Esophagus muscularis mucosa (tissue), 4 donors: ENCODE results near the gene MYO1F. TPM values are rescaled to one million over a fixed set of nuclear protein-coding genes. Genes with fewer than 3 reads are reported as not detected.
A peak's percentile ranks its signal among the peaks of the same experiment; 100 is the strongest.

Experiments used
- DNase-seq: peaks from one replicate; pipeline ENCODE4 v3.0.0-alpha.2; 2017; ENCODE audit errors: extremely low spot score
- H3K27ac ChIP-seq, 4 donors: fragments of 200-600 bp; sonication (generic); replicated peaks in 1 of 4; 1 replicate in 3 of 4; 2 replicates in 1 of 4; pipeline ENCODE4 v1.5.1; 2016 to 2019; ENCODE audit warnings: mild to moderate bottlenecking in 1 of 4
- H3K27me3 ChIP-seq, 4 donors: fragments of 200-600 bp; sonication (generic); one replicate each; pipeline versions ENCODE4 v1.5.1 to v1.6.0; 2016 to 2019
- H3K36me3 ChIP-seq, 4 donors: fragments of 200-600 bp; sonication (generic); one replicate each; pipeline ENCODE4 v1.5.1; 2016 to 2019
- H3K4me1 ChIP-seq, 4 donors: fragments of 200-600 bp; sonication (generic); one replicate each; pipeline ENCODE4 v1.5.1; 2016 to 2019
- H3K4me3 ChIP-seq, 4 donors: fragments of 200-600 bp; sonication (generic); 1 replicate in 2 of 4; 2 replicates in 2 of 4; pipeline ENCODE4 v1.5.1; 2016 to 2019; ENCODE audit warnings: mild to moderate bottlenecking in 4 of 4, moderate library complexity in 1 of 4
- H3K9me3 ChIP-seq, 4 donors: fragments of 200-600 bp; sonication (generic); 1 replicate in 3 of 4; 2 replicates in 1 of 4; pipeline ENCODE4 v1.5.1; 2016 to 2019
- EP300 ChIP-seq: sonication (generic); formaldehyde crosslinking; IDR thresholded peaks from one replicate; pipeline ENCODE4 v1.6.1; 2017; ENCODE audit warnings: antibody characterized with exemption
- POLR2A ChIP-seq: fragments of 450-650 bp; IDR thresholded peaks from one replicate; pipeline ENCODE4 v1.6.1; 2017; ENCODE audit warnings: antibody characterized with exemption, moderate library complexity, mild to moderate bottlenecking, low read depth
- POLR2AphosphoS5 ChIP-seq, 2 donors: sonication (generic); formaldehyde crosslinking; IDR thresholded peaks; one replicate each; pipeline ENCODE4 v1.6.1; 2017; ENCODE audit warnings: antibody characterized with exemption in 2 of 2
- WGBS: methylation state at CpG from one replicate; pipeline ENCODE4 v1.1.5; 2018; 5-methylcytosine and 5-hydroxymethylcytosine counted together
- intact Hi-C: fragments of 100-400 bp; cut with DNase I; formaldehyde crosslinking; loops from one replicate; pipeline ENCODE4 v1.15.1; 2023
- total RNA-seq, 4 donors: library from RNA; depleted of rRNA; stranded (reverse); fragments of >200 nt; gene quantifications; one replicate each; pipeline versions ENCODE4 v1.1.0 to v1.2.1, GENCODE V29; 2016
- TF ChIP-seq, protein P1 (sequence below), 3 experiments: fragments of 200-600 bp in 2 of 3; fragments of 450-650 bp in 1 of 3; sonication (generic) in 2 of 3; IDR thresholded peaks; one replicate each; pipeline ENCODE4 v1.5.1; 2017 to 2019; ENCODE audit warnings: antibody characterized with exemption in 3 of 3, mild to moderate bottlenecking in 2 of 3, moderate library complexity in 1 of 3

Gene MYO1F
- total RNA-seq, 4 donors from 2014 or later = 7.2 to 21.2 (median 13.3) TPM

DNA sequence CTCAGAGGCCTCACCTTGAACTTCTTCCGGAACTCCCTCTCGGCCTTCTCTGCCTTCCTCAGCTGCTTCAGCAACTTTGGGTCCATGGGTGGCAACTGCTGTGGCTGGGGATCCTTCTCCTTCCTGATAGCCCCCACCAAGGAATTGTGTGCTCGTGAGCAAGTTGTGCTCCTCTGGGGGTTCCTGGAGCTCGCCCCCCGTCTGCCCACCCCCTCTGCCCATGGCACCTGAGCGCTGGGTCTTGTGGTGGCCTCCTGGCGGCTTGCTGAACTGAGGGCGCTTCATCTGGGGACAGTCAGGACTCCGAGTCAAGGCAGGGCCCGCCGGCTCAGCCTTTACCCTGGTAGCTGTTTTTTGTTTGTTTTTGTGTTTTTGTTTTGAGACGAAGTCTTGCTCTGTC lies 86.4 kb downstream of the MYO1F start:
- Histone ChIP-seq H3K4me1 (no peaks in the 10 kb centered on the region), H3K4me3 (no peak overlapping the region), H3K27ac (no peak overlapping the region), H3K27me3 (no peaks in the 10 kb centered on the region), H3K9me3 (no peaks in the 10 kb centered on the region), H3K36me3 (peaks cover 40 to 59% (median 50%) of the 10 kb centered on the region in 4 donors)
- intact Hi-C loops = no loop called here
- WGBS = 86% methylated on average over 12 of the region's 12 CpGs
- no peak for DNase-seq
- TF ChIP-seq, protein P1, sequence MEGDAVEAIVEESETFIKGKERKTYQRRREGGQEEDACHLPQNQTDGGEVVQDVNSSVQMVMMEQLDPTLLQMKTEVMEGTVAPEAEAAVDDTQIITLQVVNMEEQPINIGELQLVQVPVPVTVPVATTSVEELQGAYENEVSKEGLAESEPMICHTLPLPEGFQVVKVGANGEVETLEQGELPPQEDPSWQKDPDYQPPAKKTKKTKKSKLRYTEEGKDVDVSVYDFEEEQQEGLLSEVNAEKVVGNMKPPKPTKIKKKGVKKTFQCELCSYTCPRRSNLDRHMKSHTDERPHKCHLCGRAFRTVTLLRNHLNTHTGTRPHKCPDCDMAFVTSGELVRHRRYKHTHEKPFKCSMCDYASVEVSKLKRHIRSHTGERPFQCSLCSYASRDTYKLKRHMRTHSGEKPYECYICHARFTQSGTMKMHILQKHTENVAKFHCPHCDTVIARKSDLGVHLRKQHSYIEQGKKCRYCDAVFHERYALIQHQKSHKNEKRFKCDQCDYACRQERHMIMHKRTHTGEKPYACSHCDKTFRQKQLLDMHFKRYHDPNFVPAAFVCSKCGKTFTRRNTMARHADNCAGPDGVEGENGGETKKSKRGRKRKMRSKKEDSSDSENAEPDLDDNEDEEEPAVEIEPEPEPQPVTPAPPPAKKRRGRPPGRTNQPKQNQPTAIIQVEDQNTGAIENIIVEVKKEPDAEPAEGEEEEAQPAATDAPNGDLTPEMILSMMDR (IDR thresholded peaks at IDR 0.05) = no peak
- TF ChIP-seq EP300 = no peak
- TF ChIP-seq POLR2AphosphoS5 (IDR thresholded peaks at IDR 0.05) = no peak
- TF ChIP-seq POLR2A = no peak

DNA sequence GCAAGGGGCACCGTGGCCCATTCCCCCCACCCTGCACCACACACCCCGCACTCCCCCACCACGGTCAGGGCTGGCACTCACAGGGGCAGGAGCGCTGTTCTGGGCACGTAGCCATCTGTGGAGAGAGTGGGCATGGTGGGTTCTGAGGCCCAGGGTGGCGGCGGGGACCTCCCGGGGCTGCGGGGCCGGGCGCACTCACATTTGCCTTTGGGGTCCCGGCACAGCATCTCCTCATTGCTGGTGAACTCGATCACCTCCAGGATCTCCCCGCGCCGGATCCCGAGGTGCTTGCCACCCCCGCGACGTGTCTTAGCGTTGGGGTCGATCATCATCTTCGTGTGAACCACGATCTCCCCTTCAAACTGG lies 86.9 kb downstream of the MYO1F start:
- Histone ChIP-seq H3K9me3 (no peaks in the 10 kb centered on the region), H3K4me1 (no peaks in the 10 kb centered on the region), H3K27me3 (no peaks in the 10 kb centered on the region), H3K27ac (no peak overlapping the region), H3K36me3 (peaks cover 45 to 64% (median 55%) of the 10 kb centered on the region in 4 donors), H3K4me3 (no peak overlapping the region)
- WGBS = 88% methylated on average over 21 of the region's 24 CpGs
- no peak for DNase-seq
- intact Hi-C loops = no loop called here
- no peak for TF ChIP-seq EP300
- no peak for TF ChIP-seq POLR2AphosphoS5 (IDR thresholded peaks at IDR 0.05)
- TF ChIP-seq, protein P1 (IDR thresholded peaks at IDR 0.05) = no peak
- TF ChIP-seq POLR2A = no peak

DNA sequence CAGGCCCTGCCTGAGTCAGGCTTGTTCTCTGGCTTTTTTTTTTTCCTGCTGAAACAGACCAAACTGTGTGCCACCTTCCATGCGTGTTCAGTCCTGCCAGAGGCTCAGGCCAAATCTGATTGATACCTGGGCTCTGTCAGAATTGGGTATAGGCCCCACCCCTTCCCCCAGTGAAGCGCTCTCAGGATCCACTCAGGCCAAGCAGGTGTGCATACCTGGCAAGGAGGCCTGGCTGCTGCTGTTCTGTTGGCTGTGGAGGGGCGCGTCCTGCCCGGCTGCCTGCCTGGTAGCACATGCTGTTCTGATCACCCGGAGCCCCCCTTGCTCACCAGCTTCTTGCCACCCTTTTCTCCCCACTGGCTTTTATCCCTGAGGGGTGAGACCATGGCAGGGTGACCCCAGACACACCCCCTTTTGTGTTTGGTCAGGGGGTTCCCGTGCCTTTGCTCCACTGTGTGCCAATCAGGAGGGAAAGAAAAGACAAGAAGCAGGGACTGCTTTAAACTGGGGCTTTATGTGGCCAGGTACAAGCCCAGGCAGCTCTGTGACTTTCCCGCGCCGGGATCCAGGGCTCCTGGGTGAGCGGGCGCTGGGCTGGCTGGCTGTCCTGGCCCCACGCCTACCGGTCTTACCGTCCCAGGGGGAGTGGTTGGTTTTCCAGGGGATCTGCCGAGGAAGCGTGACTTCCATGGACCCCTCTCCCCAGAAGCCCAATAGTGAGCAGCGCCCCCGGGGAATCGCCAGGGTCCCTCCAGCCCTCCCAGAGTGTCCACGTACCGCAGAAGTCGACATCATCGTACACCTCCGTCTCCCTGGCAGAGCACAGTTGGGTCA lies 87.5 kb downstream of the MYO1F start:
- intact Hi-C loops = no loop called here
- H3K4me3 ChIP-seq = no peak overlapping the region
- H3K27ac ChIP-seq = no peak overlapping the region
- WGBS = 74% methylated on average over 7 of the region's 25 CpGs
- H3K4me1 ChIP-seq = peaks cover under 1 to 6% (median 2%) of the 10 kb centered on the region in 4 donors
- H3K36me3 ChIP-seq = peaks cover 48 to 70% (median 61%) of the 10 kb centered on the region in 4 donors
- no peaks in the 10 kb centered on the region for H3K9me3 ChIP-seq
- no peak for DNase-seq
- H3K27me3 ChIP-seq = no peaks in the 10 kb centered on the region
- TF ChIP-seq POLR2AphosphoS5 (IDR thresholded peaks at IDR 0.05) (no peak), EP300 (no peak), POLR2A (no peak)
- TF ChIP-seq, protein P1 (IDR thresholded peaks at IDR 0.05) = no peak

DNA sequence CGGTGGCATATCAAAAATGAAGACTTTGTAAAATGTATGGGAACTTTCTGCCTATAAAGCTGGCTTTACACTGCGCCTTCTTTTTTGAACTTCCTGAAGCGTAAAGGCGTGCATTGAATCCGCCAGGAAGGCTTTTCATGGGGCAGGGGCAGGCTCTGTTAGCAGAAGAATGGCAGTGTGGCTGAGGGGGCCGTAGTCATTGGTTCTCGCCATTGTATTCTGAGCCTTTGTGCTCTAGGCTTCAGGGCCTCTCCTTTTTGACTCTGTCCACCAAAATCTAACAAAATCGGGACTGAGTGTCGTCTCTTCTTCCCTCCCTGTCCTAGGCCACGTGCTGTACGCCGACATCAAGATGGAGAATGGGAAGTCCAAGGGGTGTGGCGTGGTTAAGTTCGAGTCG lies 88.9 kb downstream of the MYO1F start:
- intact Hi-C loops = no loop called here

More for the DNA sequence above, 88.9 kb downstream of the MYO1F start:
- DNase-seq = no peak
- Histone ChIP-seq H3K27me3 (no peaks in the 10 kb centered on the region), H3K4me1 (peaks cover 11 to 20% (median 15%) of the 10 kb centered on the region in 4 donors), H3K9me3 (no peaks in the 10 kb centered on the region), H3K27ac (peak overlapping the region in 1 of 4 donors; percentile 2), H3K4me3 (no peak overlapping the region), H3K36me3 (peaks cover 59 to 82% (median 75%) of the 10 kb centered on the region in 4 donors)
- TF ChIP-seq POLR2A = no peak
- TF ChIP-seq, protein P1 (IDR thresholded peaks at IDR 0.05) = no peak
- no peak for TF ChIP-seq POLR2AphosphoS5 (IDR thresholded peaks at IDR 0.05)
- TF ChIP-seq EP300 = no peak
- WGBS = 73% methylated on average over 15 of the region's 15 CpGs
